ENCODE results near the gene GRIN1.

- TF ChIP-seq CTCF (IDR thresholded peaks at IDR 0.05) (no peak), POLR2AphosphoS5 (IDR thresholded peaks at IDR 0.05) (no peak)
Observed at GRCh38 chr9:137141976-137142936, 3.3 kb downstream of the GRIN1 start.
